Heart left ventricle (tissue), 16 donors: ENCODE results near the gene CAMK2D. TPM values are rescaled to one million over a fixed set of nuclear protein-coding genes. Genes with fewer than 3 reads are reported as not detected.

Experiments
- ATAC-seq, 4 donors: fragments of 200-7000 bp; cut with Tn5 transposase; one replicate each; pipeline ENCODE4 v1.9.1; 2020 to 2022; ENCODE audit warnings: moderate library complexity in 4 of 4, mild to moderate bottlenecking in 3 of 4, moderate number of reproducible peaks in 1 of 4
- DNase-seq, 5 donors: peaks; one replicate each; pipeline ENCODE4 v3.0.0-alpha.2; 2020
- H3K27ac ChIP-seq, 12 donors: fragments of 200-600 bp; sonication (generic) in 4 of 12; one replicate each; pipeline versions ENCODE4 v1.5.0 to v1.8.0; 2016 to 2022; ENCODE audit warnings: mild to moderate bottlenecking in 2 of 12
- H3K27me3 ChIP-seq, 9 donors: fragments of 200-600 bp; sonication (generic) in 2 of 9; one replicate each; pipeline versions ENCODE4 v1.5.1 to v1.8.0; 2016 to 2022; ENCODE audit warnings: mild to moderate bottlenecking in 3 of 9
- H3K36me3 ChIP-seq, 9 donors: fragments of 200-600 bp; sonication (generic) in 2 of 9; one replicate each; pipeline versions ENCODE4 v1.5.0 to v1.8.0; 2018 to 2022; ENCODE audit warnings: mild to moderate bottlenecking in 2 of 9
- H3K4me1 ChIP-seq, 12 donors: fragments of 200-600 bp; sonication (generic) in 4 of 12; one replicate each; pipeline versions ENCODE4 v1.5.0 to v1.8.0; 2016 to 2022; ENCODE audit warnings: mild to moderate bottlenecking in 3 of 12
- H3K4me3 ChIP-seq, 12 donors: fragments of 200-600 bp; sonication (generic) in 4 of 12; one replicate each; pipeline versions ENCODE4 v1.5.0 to v1.8.0; 2017 to 2022; ENCODE audit warnings: mild to moderate bottlenecking in 9 of 12, moderate library complexity in 4 of 12
- H3K9me3 ChIP-seq, 12 donors: fragments of 200-600 bp; sonication (generic) in 4 of 12; one replicate each; pipeline versions ENCODE4 v1.5.0 to v1.8.0; 2016 to 2022; ENCODE audit warnings: mild to moderate bottlenecking in 1 of 12
- CTCF ChIP-seq, 12 donors: fragments of 200-600 bp; sonication (generic) in 4 of 12; IDR thresholded peaks; one replicate each; pipeline versions ENCODE4 v1.5.0 to v1.8.0; 2018 to 2022; ENCODE audit warnings: antibody characterized with exemption in 12 of 12, mild to moderate bottlenecking in 5 of 12
- POLR2A ChIP-seq, 2 donors: fragments of 450-650 bp; IDR thresholded peaks; one replicate each; pipeline ENCODE4 v1.6.1; 2017; ENCODE audit warnings: antibody characterized with exemption in 2 of 2, mild to moderate bottlenecking in 2 of 2, moderate library complexity in 2 of 2
- WGBS, 4 donors: extraction: QIAGEN DNeasy Blood & Tissue Kit in 2 of 4; methylation state at CpG; one replicate each; pipeline versions ENCODE4 v1.1.5 to v1.1.7; 2013 to 2018; 5-methylcytosine and 5-hydroxymethylcytosine counted together
- intact Hi-C, 10 donors: fragments of 100-400 bp; cut with DNase I; formaldehyde crosslinking; loops; one replicate each; pipeline versions ENCODE4 v1.11.1 to v1.14.2; 2022
- polyA plus RNA-seq, 2 donors: library from polyadenylated mRNA; stranded (reverse); fragments of 200-250 nt; gene quantifications; one replicate each; pipeline ENCODE4 v1.2.3, GENCODE V29; 2013
- total RNA-seq, 9 donors: library from RNA; depleted of rRNA in 2 of 9; stranded (reverse); fragments of >200 nt in 2 of 9; fragmentation: NEBNext Ultra II Directional in 3 of 9; extraction: Animal tissue kit (Norgen Biotek cat#: 25700) in 3 of 9; gene quantifications; one replicate each; pipeline versions ENCODE4 v1.1.0 to v1.2.4, GENCODE V29; 2016 to 2023
- donor health status: ischemic (EF 13 %, LVEDD 7.1; RV severe dilation, severe dysfunction).
- donor health status: healthy with polysubstance abuse.
- donor health status: DM: no; HTN: yes; CAD: no.
- donor health status: DM: no; HTN: no; CAD: no.
- donor health status: ischemic (EF 25% LVEDD 6.9; RV normal size, moderate dysfunction).
- donor health status: ischemic (EF 25% LVEDD 5.7; RV mildly dilated, moderate dysfunction).
- donor health status: healthy.
- donor health status: DM: yes; HTN: yes; CAD: no.
- donor health status: ischemic (EF 35%, LVEDD 5.7; RV mildly dilated, moderate dysfunction).
- donor health status: nonischemic (EF 11% LVEDD 7.7; RV severe dilation, severe dysfunction).
- donor health status: DM: yes; HTN: yes; CAD: no.
- donor health status: PGD.
- donor health status: ischemic (EF 29% LVEDD 5.4; RV normal size, mild dysfunction).
- donor health status: nonischemic (EF 23%, LVEDD 6.1; RV moderate dilation, normal function).

The CAMK2D gene
- total and polyA plus RNA-seq, 11 donors = 40.9 to 294 (median 215) TPM

GRCh38 chr4:113471146-113471860, 290.2 kb downstream of the CAMK2D start:
- H3K27me3 ChIP-seq = no peaks in the 10 kb centered on the region
- no peak for TF ChIP-seq CTCF (IDR thresholded peaks at IDR 0.05)
- no peak for TF ChIP-seq POLR2A (IDR thresholded peaks at IDR 0.05)
- 71 to 86% (median 77%) methylated on average over 4 of the region's 4 CpGs for WGBS, 4 donors
- H3K27ac ChIP-seq = peak overlapping the region in 10 of 12 donors; percentile 2 to 88 (median 39)
- peaks cover 0 to under 1% (median 0%) of the 10 kb centered on the region in 12 donors for H3K9me3 ChIP-seq
- no peak for DNase-seq
- H3K4me3 ChIP-seq = no peak overlapping the region
- H3K36me3 ChIP-seq = peaks cover 0 to 3% (median 0%) of the 10 kb centered on the region in 9 donors
- intact Hi-C loops = no loop called here
- peaks cover 2 to 59% (median 37%) of the 10 kb centered on the region in 12 donors for H3K4me1 ChIP-seq
- ATAC-seq = no peak

GRCh38 chr4:113469926-113470325, 291.6 kb downstream of the CAMK2D start:
- DNase-seq (no peak), ATAC-seq (no peak)
- Histone ChIP-seq H3K4me1 (peaks cover 2 to 60% (median 37%) of the 10 kb centered on the region in 12 donors), H3K27ac (peak overlapping the region; percentile 28 to 95 (median 86)), H3K36me3 (peaks cover 0 to 9% (median 7%) of the 10 kb centered on the region in 9 donors), H3K27me3 (no peaks in the 10 kb centered on the region), H3K9me3 (no peaks in the 10 kb centered on the region), H3K4me3 (no peak overlapping the region)
- WGBS, 4 donors = 95 to 100% (median 97%) methylated on average over 1 of the region's 1 CpG
- TF ChIP-seq POLR2A (IDR thresholded peaks at IDR 0.05) (no peak), CTCF (IDR thresholded peaks at IDR 0.05) (no peak)
- intact Hi-C loops = loop anchor here in 3 of 10 donors (5.0 to 10.0 kb wide), 3 partner anchors 65 to 292 kb away; partner anchors contain the start of gene CAMK2D (in 2 of the 3)

- H3K27ac ChIP-seq = peak overlapping the region; percentile 75 to 95 (median 86)
- no peak overlapping the region for H3K4me3 ChIP-seq
- DNase-seq (no peak), ATAC-seq (no peak)
- H3K9me3 ChIP-seq = no peaks in the 10 kb centered on the region
- H3K4me1 ChIP-seq = peaks cover 2 to 56% (median 35%) of the 10 kb centered on the region in 12 donors
- 90 to 92% (median 91%) methylated on average over 1 of the region's 1 CpG for WGBS, 4 donors
- intact Hi-C loops = loop anchor here in 3 of 10 donors (5.0 to 10.0 kb wide), 3 partner anchors 66 to 293 kb away; partner anchors contain the start of gene CAMK2D (in 2 of the 3)
- no peak for TF ChIP-seq POLR2A (IDR thresholded peaks at IDR 0.05)
- TF ChIP-seq CTCF (IDR thresholded peaks at IDR 0.05) = no peak
- no peaks in the 10 kb centered on the region for H3K27me3 ChIP-seq
- H3K36me3 ChIP-seq = peaks cover 0 to 18% (median 16%) of the 10 kb centered on the region in 9 donors
These were observed 292.5 kb downstream of the CAMK2D start for GRCh38 chr4:113469023-113469390.
